ENCODE results near the gene SLC25A51. TPM values are rescaled to one million over a fixed set of nuclear protein-coding genes. Genes with fewer than 3 reads are reported as not detected.

SLC25A51 gene
- total RNA-seq, 1 experiment from 2014 or later, result 16.8 TPM

- no peaks in the 10 kb centered on the region for H3K36me3 ChIP-seq (replicated peaks; ENCODE audit: control insufficient read depth, insufficient read depth, low read length)
- no peak for DNase-seq
- no peak overlapping the region for H3K4me3 ChIP-seq (ENCODE audit: insufficient read depth, low read depth, low read length)
- H3K27me3 ChIP-seq (ENCODE audit: control insufficient read depth, insufficient read depth, low read length), result no peaks in the 10 kb centered on the region
Measured at GRCh38 chr9:37927132-37927531, 23.2 kb upstream of the SLC25A51 start.

GRCh38 chr9:37926737-37927118, 22.8 kb upstream of the SLC25A51 start:
- no peak overlapping the region for H3K4me3 ChIP-seq (ENCODE audit: insufficient read depth, low read depth, low read length)
- H3K27me3 ChIP-seq (ENCODE audit: control insufficient read depth, insufficient read depth, low read length), result no peaks in the 10 kb centered on the region
- DNase-seq, result no peak
- no peaks in the 10 kb centered on the region for H3K36me3 ChIP-seq (replicated peaks; ENCODE audit: control insufficient read depth, insufficient read depth, low read length)

GRCh38 chr9:37925786-37926736, 22.1 kb upstream of the SLC25A51 start:
- Histone ChIP-seq H3K4me3 (ENCODE audit: insufficient read depth, low read depth, low read length) (no peak overlapping the region), H3K27me3 (ENCODE audit: control insufficient read depth, insufficient read depth, low read length) (no peaks in the 10 kb centered on the region), H3K36me3 (replicated peaks; ENCODE audit: control insufficient read depth, insufficient read depth, low read length) (no peaks in the 10 kb centered on the region)
- no peak for DNase-seq

GRCh38 chr9:37925006-37925405, 21.1 kb upstream of the SLC25A51 start:
- no peaks in the 10 kb centered on the region for H3K27me3 ChIP-seq (ENCODE audit: control insufficient read depth, insufficient read depth, low read length)
- DNase-seq, result no peak

GRCh38 chr9:37924538-37924937, 20.6 kb upstream of the SLC25A51 start:
- H3K4me3 ChIP-seq (ENCODE audit: insufficient read depth, low read depth, low read length), result no peak overlapping the region
- no peaks in the 10 kb centered on the region for H3K27me3 ChIP-seq (ENCODE audit: control insufficient read depth, insufficient read depth, low read length)
- no peak for DNase-seq

More at GRCh38 chr9:37925006-37925405, 21.1 kb upstream of the SLC25A51 start:
- H3K36me3 ChIP-seq (replicated peaks; ENCODE audit: control insufficient read depth, insufficient read depth, low read length), result no peaks in the 10 kb centered on the region
- H3K4me3 ChIP-seq (ENCODE audit: insufficient read depth, low read depth, low read length), result no peak overlapping the region

GRCh38 chr9:37923796-37924427, 20.0 kb upstream of the SLC25A51 start:
- DNase-seq, result no peak
- Histone ChIP-seq H3K36me3 (replicated peaks; ENCODE audit: control insufficient read depth, insufficient read depth, low read length) (no peaks in the 10 kb centered on the region), H3K4me3 (ENCODE audit: insufficient read depth, low read depth, low read length) (no peak overlapping the region), H3K27me3 (ENCODE audit: control insufficient read depth, insufficient read depth, low read length) (no peaks in the 10 kb centered on the region)

More at GRCh38 chr9:37924538-37924937, 20.6 kb upstream of the SLC25A51 start:
- H3K36me3 ChIP-seq (replicated peaks; ENCODE audit: control insufficient read depth, insufficient read depth, low read length), result no peaks in the 10 kb centered on the region

- Histone ChIP-seq H3K27me3 (ENCODE audit: control insufficient read depth, insufficient read depth, low read length) (no peaks in the 10 kb centered on the region), H3K36me3 (replicated peaks; ENCODE audit: control insufficient read depth, insufficient read depth, low read length) (no peaks in the 10 kb centered on the region), H3K4me3 (ENCODE audit: insufficient read depth, low read depth, low read length) (no peak overlapping the region)
- peak; percentile 60 for DNase-seq
Measured at GRCh38 chr9:37923118-37923795, 19.3 kb upstream of the SLC25A51 start.

GRCh38 chr9:37922363-37923117, 18.6 kb upstream of the SLC25A51 start:
- Histone ChIP-seq H3K36me3 (replicated peaks; ENCODE audit: control insufficient read depth, insufficient read depth, low read length) (0 out of 2 replicates have a peak, but pooled peaks cover 1% of the 10 kb centered on the region), H3K4me3 (ENCODE audit: insufficient read depth, low read depth, low read length) (no peak overlapping the region), H3K27me3 (ENCODE audit: control insufficient read depth, insufficient read depth, low read length) (no peaks in the 10 kb centered on the region)
- no peak for DNase-seq

- no peak overlapping the region for H3K4me3 ChIP-seq (ENCODE audit: insufficient read depth, low read depth, low read length)
- 0 out of 2 replicates have a peak, but pooled peaks cover 1% of the 10 kb centered on the region for H3K36me3 ChIP-seq (replicated peaks; ENCODE audit: control insufficient read depth, insufficient read depth, low read length)
- no peaks in the 10 kb centered on the region for H3K27me3 ChIP-seq (ENCODE audit: control insufficient read depth, insufficient read depth, low read length)
- no peak for DNase-seq
Measured at GRCh38 chr9:37921546-37922300, 17.8 kb upstream of the SLC25A51 start.

- no peak for DNase-seq
- H3K36me3 ChIP-seq (replicated peaks; ENCODE audit: control insufficient read depth, insufficient read depth, low read length), result 0 out of 2 replicates have a peak, but pooled peaks cover 1% of the 10 kb centered on the region
- H3K27me3 ChIP-seq (ENCODE audit: control insufficient read depth, insufficient read depth, low read length), result no peaks in the 10 kb centered on the region
- H3K4me3 ChIP-seq (ENCODE audit: insufficient read depth, low read depth, low read length), result no peak overlapping the region
Measured at GRCh38 chr9:37921168-37921510, 17.2 kb upstream of the SLC25A51 start.

- Histone ChIP-seq H3K27me3 (ENCODE audit: control insufficient read depth, insufficient read depth, low read length) (no peaks in the 10 kb centered on the region), H3K36me3 (replicated peaks; ENCODE audit: control insufficient read depth, insufficient read depth, low read length) (0 out of 2 replicates have a peak, but pooled peaks cover 1% of the 10 kb centered on the region), H3K4me3 (ENCODE audit: insufficient read depth, low read depth, low read length) (no peak overlapping the region)
- peak; percentile 77 for DNase-seq
Measured at GRCh38 chr9:37920471-37921167, 16.7 kb upstream of the SLC25A51 start.

- no peak overlapping the region for H3K4me3 ChIP-seq (ENCODE audit: insufficient read depth, low read depth, low read length)
- H3K36me3 ChIP-seq (replicated peaks; ENCODE audit: control insufficient read depth, insufficient read depth, low read length), result 0 out of 2 replicates have a peak, but pooled peaks cover 1% of the 10 kb centered on the region
- H3K27me3 ChIP-seq (ENCODE audit: control insufficient read depth, insufficient read depth, low read length), result no peaks in the 10 kb centered on the region
- no peak for DNase-seq
Measured at GRCh38 chr9:37919956-37920335, 16.0 kb upstream of the SLC25A51 start.

Data from H7 (cell line).